AG04449 (cell line): ENCODE measurements around the gene CS.

ENCODE experiments used
- CTCF ChIA-PET: fragments of 350-600 bp; formaldehyde crosslinking; extraction: SDS; loops from one replicate; lab custom pipeline; 2021; ENCODE audit warnings: antibody characterized with exemption; lab: Yijun Ruan, JAX
- POLR2A ChIA-PET: fragments of 400-600, 350-600 bp; formaldehyde crosslinking; extraction: SDS; loops from one replicate; lab custom pipeline; 2020; ENCODE audit warnings: antibody characterized with exemption, inconsistent platforms; lab: Yijun Ruan, JAX
- DNase-seq: peaks from one replicate; pipeline ENCODE4 v3.0.0-alpha.2; 2010; ENCODE audit warnings: low read depth, low spot score
- H3K4me3 ChIP-seq: 2 replicates; pipeline ENCODE4 v1.5.1; 2011; ENCODE audit warnings: low read depth, mild to moderate bottlenecking, control low read depth, low read length
- TF ChIP-seq, protein P1 (sequence below): IDR thresholded peaks from one replicate; pipeline ENCODE4 v1.5.1; 2011; ENCODE audit warnings: mild to moderate bottlenecking, moderate library complexity, low read length, control low read depth, inconsistent platforms; ENCODE audit not compliant: insufficient read depth; ENCODE audit errors: missing control alignments

CS gene

DNA sequence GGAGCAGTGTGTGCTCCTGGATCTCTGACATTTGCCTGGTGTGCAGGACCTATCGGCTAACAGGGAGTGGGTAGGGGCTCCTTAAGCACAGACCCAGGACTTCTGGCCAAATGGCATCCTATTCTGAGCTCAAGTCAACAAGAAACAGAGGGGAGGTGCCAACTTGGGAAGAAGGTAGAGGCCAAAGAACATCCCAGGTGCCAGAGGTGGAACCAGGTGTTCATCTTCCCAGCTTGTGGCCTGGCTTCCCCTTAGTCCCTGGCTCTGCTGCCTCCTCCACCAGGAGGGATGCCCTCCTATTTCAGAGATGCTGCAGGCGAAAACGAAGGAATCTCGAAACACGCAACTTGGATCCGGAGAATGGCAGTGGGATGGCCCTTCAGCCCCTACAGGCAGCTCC, 64.0 kb downstream of the CS start:
- DNase-seq: no peak
- POLR2A ChIA-PET: interaction anchor here (1.4 to 3.5 kb wide), 3 partner anchors 12 to 15 kb away, joined by 3 to 21 read pairs (median 3); partner anchors contain the start of gene RNF41
- CTCF ChIA-PET: interaction anchor here (0.8 to 1.9 kb wide), 10 partner anchors 9 to 228 kb away, joined by 3 to 7 read pairs (median 5); partner anchors contain the start of genes ANKRD52, RNF41 and SMARCC2
- TF ChIP-seq, protein P1, sequence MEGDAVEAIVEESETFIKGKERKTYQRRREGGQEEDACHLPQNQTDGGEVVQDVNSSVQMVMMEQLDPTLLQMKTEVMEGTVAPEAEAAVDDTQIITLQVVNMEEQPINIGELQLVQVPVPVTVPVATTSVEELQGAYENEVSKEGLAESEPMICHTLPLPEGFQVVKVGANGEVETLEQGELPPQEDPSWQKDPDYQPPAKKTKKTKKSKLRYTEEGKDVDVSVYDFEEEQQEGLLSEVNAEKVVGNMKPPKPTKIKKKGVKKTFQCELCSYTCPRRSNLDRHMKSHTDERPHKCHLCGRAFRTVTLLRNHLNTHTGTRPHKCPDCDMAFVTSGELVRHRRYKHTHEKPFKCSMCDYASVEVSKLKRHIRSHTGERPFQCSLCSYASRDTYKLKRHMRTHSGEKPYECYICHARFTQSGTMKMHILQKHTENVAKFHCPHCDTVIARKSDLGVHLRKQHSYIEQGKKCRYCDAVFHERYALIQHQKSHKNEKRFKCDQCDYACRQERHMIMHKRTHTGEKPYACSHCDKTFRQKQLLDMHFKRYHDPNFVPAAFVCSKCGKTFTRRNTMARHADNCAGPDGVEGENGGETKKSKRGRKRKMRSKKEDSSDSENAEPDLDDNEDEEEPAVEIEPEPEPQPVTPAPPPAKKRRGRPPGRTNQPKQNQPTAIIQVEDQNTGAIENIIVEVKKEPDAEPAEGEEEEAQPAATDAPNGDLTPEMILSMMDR: no peak
- no peak overlapping the region for H3K4me3 ChIP-seq

DNA sequence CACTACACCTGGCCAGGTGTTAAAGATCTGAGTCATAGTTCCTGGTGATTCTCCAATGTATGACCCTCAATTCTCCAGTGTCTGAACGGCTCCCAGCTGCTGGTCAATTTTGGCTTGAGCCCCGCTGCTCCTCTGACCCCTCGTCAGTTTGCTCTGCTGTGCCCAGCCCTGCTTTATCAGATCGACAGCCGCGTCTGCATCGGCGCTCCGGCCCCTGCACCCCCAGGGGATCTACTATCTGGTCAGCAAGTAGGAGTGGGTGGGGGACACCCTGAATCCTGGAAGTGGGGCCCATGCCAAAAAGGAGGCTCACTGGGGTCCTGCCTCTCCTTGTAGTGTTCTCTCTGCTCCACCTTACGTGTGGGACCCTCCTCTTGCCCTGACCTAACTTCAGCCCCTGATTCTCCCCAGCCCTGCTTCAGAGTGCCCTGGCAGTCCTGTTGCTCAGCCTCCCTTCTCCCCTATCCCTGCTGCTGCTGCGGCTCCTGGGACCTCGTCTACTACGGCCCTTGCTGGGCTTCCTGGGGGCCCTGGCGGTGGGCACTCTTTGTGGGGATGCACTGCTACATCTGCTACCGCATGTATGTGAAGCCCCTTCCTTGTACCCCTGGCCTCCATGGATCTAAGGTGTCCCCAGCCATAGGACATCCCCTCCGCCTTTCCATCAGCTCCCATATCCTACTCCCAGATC, 65.2 kb downstream of the CS start:
- CTCF ChIA-PET: interaction anchor here (1.7 to 4.4 kb wide), 6 partner anchors 10 to 229 kb away, joined by 5 to 23 read pairs (median 10); partner anchors contain the start of genes ANKRD52, COQ10A and SMARCC2

DNA sequence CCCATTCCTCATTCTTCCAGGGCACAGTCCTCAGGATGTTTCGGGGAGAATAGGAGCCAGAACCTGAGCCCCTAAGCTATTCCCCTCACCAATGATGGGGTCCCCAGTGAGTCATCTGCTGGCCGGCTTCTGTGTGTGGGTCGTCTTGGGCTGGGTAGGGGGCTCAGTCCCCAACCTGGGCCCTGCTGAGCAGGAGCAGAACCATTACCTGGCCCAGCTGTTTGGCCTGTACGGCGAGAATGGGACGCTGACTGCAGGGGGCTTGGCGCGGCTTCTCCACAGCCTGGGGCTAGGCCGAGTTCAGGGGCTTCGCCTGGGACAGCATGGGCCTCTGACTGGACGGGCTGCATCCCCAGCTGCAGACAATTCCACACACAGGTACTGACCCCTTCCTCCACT, 68.9 kb downstream of the CS start:
- TF ChIP-seq, protein P1: no peak
- ChIA-PET POLR2A (interaction anchor here (1.3 to 1.9 kb wide), 2 partner anchors 9 to 27 kb away, joined by 5 to 6 read pairs; partner anchors contain the start of genes ANKRD52 and RNF41), CTCF (interaction anchor here (0.6 to 4.4 kb wide), 9 partner anchors 9 to 84 kb away, joined by 3 to 23 read pairs (median 3); partner anchors contain the start of genes ANKRD52, RNF41 and SMARCC2)
- no peak for DNase-seq
- no peak overlapping the region for H3K4me3 ChIP-seq

More for the DNA sequence above, 65.2 kb downstream of the CS start:
- POLR2A ChIA-PET: interaction anchor here (1.0 to 1.6 kb wide), 2 partner anchors 13 to 16 kb away, joined by 3 to 4 read pairs; partner anchors contain the start of gene RNF41
- DNase-seq: no peak
- TF ChIP-seq, protein P1: no peak
- H3K4me3 ChIP-seq: no peak overlapping the region

DNA sequence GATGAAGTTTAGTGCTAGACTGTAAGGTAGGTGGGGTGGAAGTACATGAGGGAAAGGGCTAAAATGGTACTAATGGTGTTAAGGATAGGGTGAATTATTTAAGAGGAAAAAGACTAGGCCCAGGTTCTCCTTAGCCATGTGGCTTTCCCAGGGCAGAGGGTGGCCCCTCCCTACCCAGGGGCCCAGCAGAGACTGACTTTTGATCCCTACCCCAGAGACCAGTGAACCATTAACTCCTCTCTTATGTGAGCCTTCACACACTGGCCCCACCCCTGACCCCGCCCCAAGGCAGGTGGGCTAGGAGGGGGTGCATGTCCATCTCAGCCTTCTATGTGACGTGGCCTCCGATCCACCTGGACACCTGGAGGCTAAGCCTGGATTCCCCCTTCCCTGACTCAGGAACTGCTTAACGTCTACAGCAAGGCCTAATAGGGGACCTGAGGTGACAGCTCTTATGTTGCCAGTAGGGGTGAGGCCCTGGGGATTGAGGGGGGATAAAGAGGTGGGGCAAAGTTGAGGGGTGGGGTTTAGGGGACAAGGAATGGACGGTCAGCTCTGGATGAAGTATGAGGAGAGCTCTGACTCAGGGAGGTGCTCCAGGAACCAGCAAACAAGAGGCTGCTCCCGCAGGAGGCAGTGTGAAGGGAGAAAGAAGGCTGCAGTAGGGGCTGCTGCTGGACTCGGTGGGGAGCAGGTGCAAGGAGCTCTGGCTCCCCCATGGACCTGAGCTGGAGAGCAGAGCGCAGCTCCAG, 69.5 kb downstream of the CS start:
- no peak overlapping the region for H3K4me3 ChIP-seq

DNA sequence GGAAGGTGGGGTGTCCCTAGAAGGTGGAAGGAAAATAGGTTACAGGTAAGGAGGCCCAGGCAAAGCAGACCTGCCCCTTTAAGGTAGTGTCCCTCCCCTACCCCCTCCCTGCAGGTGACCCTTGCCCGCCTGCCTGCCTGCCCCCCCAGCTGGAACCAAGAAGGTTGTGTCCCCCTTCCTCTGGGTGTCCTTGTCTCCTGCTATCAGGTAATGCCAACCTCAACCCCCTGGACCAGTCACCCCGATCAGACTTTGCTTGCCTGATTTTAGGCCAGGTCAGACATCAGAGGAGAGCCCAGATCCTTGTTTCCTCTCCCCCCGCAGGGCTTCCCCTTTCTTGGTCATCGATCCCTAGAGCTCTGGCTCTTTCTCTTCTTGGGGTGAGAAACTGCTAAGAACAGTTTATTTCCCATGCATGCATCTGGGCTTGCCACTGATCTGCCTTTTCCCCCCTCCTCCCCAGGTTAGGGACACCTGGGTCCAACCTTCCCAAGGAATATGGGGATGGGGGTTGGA, 70.2 kb downstream of the CS start, which contains the start of gene SLC39A5:
Gene SLC39A5 (plus strand): TSS at position 136 of the 516 bp plus-strand sequence. CDS start 1,224 bp downstream, outside the sequence.
- DNase-seq: no peak

More for the DNA sequence above, 69.5 kb downstream of the CS start:
- CTCF ChIA-PET: interaction anchor here (0.7 to 4.4 kb wide), 7 partner anchors 8 to 41 kb away, joined by 3 to 23 read pairs (median 4); partner anchors contain the start of genes ANKRD52, RNF41 and SMARCC2
- POLR2A ChIA-PET: interaction anchor here (1.3 to 1.9 kb wide), 2 partner anchors 9 to 28 kb away, joined by 5 to 6 read pairs; partner anchors contain the start of genes ANKRD52 and RNF41
- DNase-seq: no peak
- TF ChIP-seq, protein P1: no peak

More for the DNA sequence above, 70.2 kb downstream of the CS start, which contains the start of gene SLC39A5:
- TF ChIP-seq, protein P1: no peak
- no peak within 1 kb of the TSS for H3K4me3 ChIP-seq
- POLR2A ChIA-PET: no interaction called here
- CTCF ChIA-PET: interaction anchor here (1.1 to 5.6 kb wide), 3 partner anchors 8 to 40 kb away, joined by 10 to 36 read pairs (median 23); partner anchors contain the start of genes ANKRD52, RNF41 and SMARCC2
